GM12801 (cell line): ENCODE measurements around the gene VEPH1.

Source experiments
- TF ChIP-seq, protein P1 (sequence below): IDR thresholded peaks from one replicate; pipeline ENCODE4 v1.5.1; 2011; ENCODE audit warnings: control low read depth; ENCODE audit not compliant: insufficient read length; ENCODE audit errors: extremely low read depth

VEPH1 gene

GRCh38 chr3:157475921-157476414 is 27.2 kb downstream of the VEPH1 start:
- TF ChIP-seq, protein P1, sequence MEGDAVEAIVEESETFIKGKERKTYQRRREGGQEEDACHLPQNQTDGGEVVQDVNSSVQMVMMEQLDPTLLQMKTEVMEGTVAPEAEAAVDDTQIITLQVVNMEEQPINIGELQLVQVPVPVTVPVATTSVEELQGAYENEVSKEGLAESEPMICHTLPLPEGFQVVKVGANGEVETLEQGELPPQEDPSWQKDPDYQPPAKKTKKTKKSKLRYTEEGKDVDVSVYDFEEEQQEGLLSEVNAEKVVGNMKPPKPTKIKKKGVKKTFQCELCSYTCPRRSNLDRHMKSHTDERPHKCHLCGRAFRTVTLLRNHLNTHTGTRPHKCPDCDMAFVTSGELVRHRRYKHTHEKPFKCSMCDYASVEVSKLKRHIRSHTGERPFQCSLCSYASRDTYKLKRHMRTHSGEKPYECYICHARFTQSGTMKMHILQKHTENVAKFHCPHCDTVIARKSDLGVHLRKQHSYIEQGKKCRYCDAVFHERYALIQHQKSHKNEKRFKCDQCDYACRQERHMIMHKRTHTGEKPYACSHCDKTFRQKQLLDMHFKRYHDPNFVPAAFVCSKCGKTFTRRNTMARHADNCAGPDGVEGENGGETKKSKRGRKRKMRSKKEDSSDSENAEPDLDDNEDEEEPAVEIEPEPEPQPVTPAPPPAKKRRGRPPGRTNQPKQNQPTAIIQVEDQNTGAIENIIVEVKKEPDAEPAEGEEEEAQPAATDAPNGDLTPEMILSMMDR = no peak

GRCh38 chr3:157472648-157473047 is 30.6 kb downstream of the VEPH1 start:
- TF ChIP-seq, protein P1 = no peak

GRCh38 chr3:157471064-157471463 is 32.2 kb downstream of the VEPH1 start:
- TF ChIP-seq, protein P1 = no peak

DNA sequence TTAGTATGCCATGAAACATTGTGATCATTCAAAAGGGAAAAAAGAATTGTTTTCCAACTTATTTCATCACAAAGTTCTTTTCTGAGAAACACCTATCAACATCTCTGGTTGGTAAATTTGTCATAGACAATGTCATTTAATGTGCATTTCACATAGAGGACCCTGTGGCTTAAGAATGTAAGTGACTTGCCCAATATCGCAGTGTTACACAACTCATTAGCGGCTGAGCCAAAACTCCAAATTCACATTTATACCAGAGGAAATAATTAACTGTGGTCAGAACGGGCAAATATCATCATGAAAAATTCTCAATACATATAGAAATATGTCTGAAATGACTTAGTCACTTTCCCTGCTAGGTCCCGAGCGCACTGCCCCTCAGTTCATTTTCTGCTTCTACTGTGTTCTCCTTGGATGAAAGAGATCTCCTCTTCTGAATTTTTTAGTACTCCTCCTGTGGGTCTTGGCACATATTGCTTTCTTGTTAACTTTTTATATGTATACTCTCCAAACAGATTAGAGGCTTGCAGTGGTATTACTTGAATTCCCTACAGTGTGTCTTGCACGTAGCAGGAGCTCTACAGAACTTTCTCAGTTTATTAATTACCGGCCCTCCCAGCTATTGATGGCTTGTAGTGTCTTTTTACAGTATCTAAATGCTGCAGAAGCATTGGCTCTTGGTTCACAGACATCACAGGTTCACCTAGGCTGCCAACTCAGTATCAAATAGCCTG is 33.5 kb downstream of the VEPH1 start:
- TF ChIP-seq, protein P1 = no peak

- TF ChIP-seq, protein P1 = no peak
These were observed 36.0 kb downstream of the VEPH1 start for GRCh38 chr3:157467200-157467599.

GRCh38 chr3:157465741-157466140 is 37.5 kb downstream of the VEPH1 start:
- TF ChIP-seq, protein P1 = no peak

GRCh38 chr3:157464321-157464720 is 38.9 kb downstream of the VEPH1 start:
- TF ChIP-seq, protein P1 = no peak

GRCh38 chr3:157463816-157464215 is 39.4 kb downstream of the VEPH1 start:
- TF ChIP-seq, protein P1 = no peak
